Stimulated activated CD4-positive, alpha-beta T cell treated with anti-CD3 and anti-CD28 coated beads, Interleukin-1b, Interleukin-23, amount 100 ng/mL, for 1 hour (primary cell): ENCODE data around the gene REEP1.

ENCODE experiments used
- DNase-seq, 2 donors: peaks; one replicate each; pipeline ENCODE4 v3.0.0-alpha.2; 2020; ENCODE audit warnings: low read depth in 2 of 2

Gene REEP1

GRCh38 chr2:86305915-86306254 is 31.5 kb downstream of the REEP1 start:
- DNase-seq = no peak

- DNase-seq = no peak
Observed at GRCh38 chr2:86305195-86305914, 32.1 kb downstream of the REEP1 start.

- no peak for DNase-seq
Observed at GRCh38 chr2:86304416-86304815, 33.0 kb downstream of the REEP1 start.

- no peak for DNase-seq
Observed at GRCh38 chr2:86302320-86302719, 35.1 kb downstream of the REEP1 start.

GRCh38 chr2:86301711-86302202 is 35.7 kb downstream of the REEP1 start:
- DNase-seq = no peak

GRCh38 chr2:86301009-86301408 is 36.4 kb downstream of the REEP1 start:
- DNase-seq = no peak

- no peak for DNase-seq
Observed at GRCh38 chr2:86300496-86300895, 36.9 kb downstream of the REEP1 start.

- DNase-seq = no peak
Observed at GRCh38 chr2:86298411-86299390, 38.7 kb downstream of the REEP1 start.

GRCh38 chr2:86297382-86298147 is 39.9 kb downstream of the REEP1 start:
- no peak for DNase-seq

GRCh38 chr2:86296947-86297346 is 40.5 kb downstream of the REEP1 start:
- no peak for DNase-seq

- no peak for DNase-seq
Observed at GRCh38 chr2:86295066-86295465, 42.4 kb downstream of the REEP1 start.

- no peak for DNase-seq
Observed at GRCh38 chr2:86293612-86294011, 43.8 kb downstream of the REEP1 start.

- DNase-seq = no peak
Observed at GRCh38 chr2:86292571-86293515, 44.6 kb downstream of the REEP1 start.

- DNase-seq = no peak
Observed at GRCh38 chr2:86291328-86291662, 46.1 kb downstream of the REEP1 start.

GRCh38 chr2:86290596-86291327 is 46.7 kb downstream of the REEP1 start:
- DNase-seq = no peak

GRCh38 chr2:86286516-86286915 is 50.9 kb downstream of the REEP1 start:
- no peak for DNase-seq

- DNase-seq = no peak
Observed at GRCh38 chr2:86285981-86286380, 51.4 kb downstream of the REEP1 start.

- no peak for DNase-seq
Observed at GRCh38 chr2:86285571-86285970, 51.9 kb downstream of the REEP1 start.

GRCh38 chr2:86284987-86285386 is 52.4 kb downstream of the REEP1 start:
- DNase-seq = no peak

GRCh38 chr2:86284401-86284841 is 53.0 kb downstream of the REEP1 start:
- no peak for DNase-seq
